G401 (cell line): ENCODE data around the gene TMEM184A. TPM values are rescaled to one million over a fixed set of nuclear protein-coding genes. Genes with fewer than 3 reads are reported as not detected.
"Not testable (repeated sequence)": the region's sequence is repeated elsewhere in the genome, so short reads cannot be mapped to it uniquely, and the experiment has no call there.

Experiments used
- DNase-seq: peaks from one replicate; pipeline ENCODE4 v3.0.0-alpha.2; 2015; ENCODE audit warnings: low spot score
- in situ Hi-C: cut with HindIII; loops from 2 replicates; pipeline ENCODE4 v1.10.0; 2016; ENCODE audit warnings: low sequenced_read_pairs, mixed read lengths
- total RNA-seq: library from RNA; depleted of rRNA; stranded (reverse); fragments of >200 nt; shearing (Covaris generic); gene quantifications from 2 replicates; pipeline ENCODE4 v1.2.3, GENCODE V29; 2014

Gene TMEM184A
- total RNA-seq, 1 experiment from 2014 or later, result 1.8 TPM

GRCh38 chr7:1591876-1592275 lies 35.9 kb upstream of the TMEM184A start:
- DNase-seq, result no peak
- in situ Hi-C loops, result no loop called here

- DNase-seq, result no peak
- in situ Hi-C loops, result no loop called here
Measured at GRCh38 chr7:1591396-1591795, 35.4 kb upstream of the TMEM184A start.

GRCh38 chr7:1590887-1591286 lies 34.9 kb upstream of the TMEM184A start:
- in situ Hi-C loops, result no loop called here
- no peak for DNase-seq

GRCh38 chr7:1590476-1590875 lies 34.5 kb upstream of the TMEM184A start:
- in situ Hi-C loops, result no loop called here
- no peak for DNase-seq

GRCh38 chr7:1588978-1589377 lies 33.0 kb upstream of the TMEM184A start:
- in situ Hi-C loops, result no loop called here
- no peak for DNase-seq

- in situ Hi-C loops, result no loop called here
- DNase-seq, result no peak
Measured at GRCh38 chr7:1587738-1588137, 31.7 kb upstream of the TMEM184A start.

- DNase-seq, result no peak
- in situ Hi-C loops, result no loop called here
Measured at GRCh38 chr7:1586827-1587705, 31.1 kb upstream of the TMEM184A start.

- in situ Hi-C loops, result no loop called here
- no peak for DNase-seq
Measured at GRCh38 chr7:1586126-1586826, 30.3 kb upstream of the TMEM184A start.

GRCh38 chr7:1585142-1585981 lies 29.4 kb upstream of the TMEM184A start:
- in situ Hi-C loops, result no loop called here
- no peak for DNase-seq

GRCh38 chr7:1584700-1585099 lies 28.7 kb upstream of the TMEM184A start:
- in situ Hi-C loops, result no loop called here
- DNase-seq, result no peak

GRCh38 chr7:1583241-1583930 lies 27.4 kb upstream of the TMEM184A start:
- in situ Hi-C loops, DNase-seq: not testable (repeated sequence)

- in situ Hi-C loops, result no loop called here
- no peak for DNase-seq
Measured at GRCh38 chr7:1580422-1581030, 24.5 kb upstream of the TMEM184A start.

GRCh38 chr7:1579481-1580421 lies 23.7 kb upstream of the TMEM184A start:
- peak; percentile 74 for DNase-seq
- in situ Hi-C loops, result no loop called here

GRCh38 chr7:1578513-1578912 lies 22.5 kb upstream of the TMEM184A start:
- in situ Hi-C loops, result no loop called here
- DNase-seq, result no peak

- in situ Hi-C loops, result no loop called here
- DNase-seq, result no peak
Measured at GRCh38 chr7:1576521-1577253, 20.7 kb upstream of the TMEM184A start.

GRCh38 chr7:1575809-1576208 lies 19.8 kb upstream of the TMEM184A start:
- in situ Hi-C loops, result no loop called here
- no peak for DNase-seq
